Right atrium auricular region (tissue), 2 donors: Measurements from ENCODE around the gene VSIG10. TPM values are rescaled to one million over a fixed set of nuclear protein-coding genes. Genes with fewer than 3 reads are reported as not detected.

Experiments
- DNase-seq: peaks from one replicate; pipeline ENCODE4 v3.0.0-alpha.2; 2019; ENCODE audit warnings: low spot score
- H3K27ac ChIP-seq, 2 donors: fragments of 200-600 bp; sonication (generic); 1 replicate in 1 of 2; 2 replicates in 1 of 2; pipeline ENCODE4 v1.5.1; 2016 to 2019
- H3K27me3 ChIP-seq, 2 donors: fragments of 200-600 bp; sonication (generic); one replicate each; pipeline versions ENCODE4 v1.5.1 to v1.6.0; 2017 to 2019
- H3K36me3 ChIP-seq: fragments of 200-600 bp; sonication (generic); one replicate; pipeline ENCODE4 v1.5.1; 2016
- H3K4me1 ChIP-seq, 2 donors: fragments of 200-600 bp; sonication (generic); one replicate each; pipeline versions ENCODE4 v1.5.1 to v1.6.0; 2017 to 2019
- H3K4me3 ChIP-seq, 2 donors: fragments of 200-600 bp; sonication (generic); 1 replicate in 1 of 2; 2 replicates in 1 of 2; pipeline ENCODE4 v1.5.1; 2017 to 2019; ENCODE audit warnings: mild to moderate bottlenecking in 1 of 2, moderate library complexity in 1 of 2
- H3K9me3 ChIP-seq, 2 donors: fragments of 200-600 bp; sonication (generic); one replicate each; pipeline ENCODE4 v1.5.1; 2019
- CTCF ChIP-seq, 2 donors: fragments of 200-600 bp; sonication (generic); IDR thresholded peaks; one replicate each; pipeline ENCODE4 v1.5.1; 2019; ENCODE audit warnings: antibody characterized with exemption in 2 of 2
- total RNA-seq, 2 donors: library from RNA; depleted of rRNA; stranded (reverse); fragments of >200 nt; gene quantifications; one replicate each; pipeline ENCODE4 v1.1.0, GENCODE V29; 2016

VSIG10 gene
- total RNA-seq, 2 donors from 2014 or later, result 11.0 to 12.4 TPM

GRCh38 chr12:118034429-118035189, 69.2 kb downstream of the VSIG10 start:
- TF ChIP-seq CTCF (IDR thresholded peaks at IDR 0.05), result peak in 1 of 2 donors; percentile 38
- Histone ChIP-seq H3K27ac (no peak overlapping the region), H3K4me1 (no peaks in the 10 kb centered on the region), H3K4me3 (no peak overlapping the region), H3K27me3 (no peaks in the 10 kb centered on the region), H3K9me3 (no peaks in the 10 kb centered on the region), H3K36me3 (peaks cover 96% of the 10 kb centered on the region)
- no peak for DNase-seq

- no peaks in the 10 kb centered on the region for H3K4me1 ChIP-seq
- TF ChIP-seq CTCF (IDR thresholded peaks at IDR 0.05), result no peak
Observed at GRCh38 chr12:118033902-118034301, 69.9 kb downstream of the VSIG10 start.

GRCh38 chr12:118033323-118033722, 70.5 kb downstream of the VSIG10 start:
- Histone ChIP-seq H3K4me1 (no peaks in the 10 kb centered on the region), H3K4me3 (no peak overlapping the region), H3K27ac (no peak overlapping the region), H3K27me3 (no peaks in the 10 kb centered on the region), H3K36me3 (peaks cover 86% of the 10 kb centered on the region), H3K9me3 (no peaks in the 10 kb centered on the region)
- TF ChIP-seq CTCF (IDR thresholded peaks at IDR 0.05), result no peak
- no peak for DNase-seq

More at GRCh38 chr12:118033902-118034301, 69.9 kb downstream of the VSIG10 start:
- no peak for DNase-seq
- no peak overlapping the region for H3K27ac ChIP-seq
- H3K9me3 ChIP-seq, result no peaks in the 10 kb centered on the region
- no peaks in the 10 kb centered on the region for H3K27me3 ChIP-seq
- no peak overlapping the region for H3K4me3 ChIP-seq
- H3K36me3 ChIP-seq, result peaks cover 90% of the 10 kb centered on the region

- H3K4me3 ChIP-seq, result no peak overlapping the region
- H3K27ac ChIP-seq, result no peak overlapping the region
- no peaks in the 10 kb centered on the region for H3K27me3 ChIP-seq
- no peaks in the 10 kb centered on the region for H3K9me3 ChIP-seq
- H3K36me3 ChIP-seq, result peaks cover 85% of the 10 kb centered on the region
- DNase-seq, result no peak
- no peaks in the 10 kb centered on the region for H3K4me1 ChIP-seq
- no peak for TF ChIP-seq CTCF (IDR thresholded peaks at IDR 0.05)
Observed at GRCh38 chr12:118032188-118032587, 71.6 kb downstream of the VSIG10 start.

GRCh38 chr12:118029166-118029565, 74.6 kb downstream of the VSIG10 start:
- Histone ChIP-seq H3K27ac (no peak overlapping the region), H3K4me3 (no peak overlapping the region), H3K36me3 (peaks cover 80% of the 10 kb centered on the region), H3K27me3 (no peaks in the 10 kb centered on the region), H3K4me1 (no peaks in the 10 kb centered on the region), H3K9me3 (no peaks in the 10 kb centered on the region)
- DNase-seq, result no peak
- no peak for TF ChIP-seq CTCF (IDR thresholded peaks at IDR 0.05)

- no peaks in the 10 kb centered on the region for H3K27me3 ChIP-seq
- DNase-seq, result no peak
- H3K27ac ChIP-seq, result no peak overlapping the region
- peaks cover 44% of the 10 kb centered on the region for H3K36me3 ChIP-seq
- no peak for TF ChIP-seq CTCF (IDR thresholded peaks at IDR 0.05)
- H3K4me1 ChIP-seq, result no peaks in the 10 kb centered on the region
- H3K9me3 ChIP-seq, result no peaks in the 10 kb centered on the region
- no peak overlapping the region for H3K4me3 ChIP-seq
Observed at GRCh38 chr12:118025168-118025567, 78.6 kb downstream of the VSIG10 start.
